DMS79 (cell line): ENCODE measurements around the gene PRM2.
"Not testable (repeated sequence)": the region's sequence is repeated elsewhere in the genome, so short reads cannot be mapped to it uniquely, and the experiment has no call there.

ENCODE experiments used
- DNase-seq: peaks from one replicate; lab custom pipeline; 2025; lab: John Stamatoyannopoulos, UW

Gene PRM2

DNA sequence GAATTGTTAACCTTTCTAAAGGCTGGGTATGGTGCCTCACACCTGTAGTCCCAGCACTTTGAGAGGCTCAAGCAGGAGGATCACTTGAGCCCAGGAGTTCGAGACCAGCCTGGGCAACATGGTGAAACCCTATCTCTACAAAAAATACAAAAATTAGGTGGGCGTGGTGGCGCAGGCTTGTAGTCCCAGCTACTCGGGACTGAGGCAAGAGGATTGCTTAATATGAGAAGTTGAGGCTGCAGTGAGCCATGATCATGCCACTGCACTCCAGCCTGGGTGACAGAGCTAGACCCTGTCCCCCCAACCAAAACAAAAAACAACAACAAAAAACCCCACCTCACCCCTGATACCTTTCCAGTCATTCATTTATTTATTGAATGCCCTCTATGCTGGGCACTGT, 13.4 kb upstream of the PRM2 start:
- DNase-seq, result not testable (repeated sequence)

DNA sequence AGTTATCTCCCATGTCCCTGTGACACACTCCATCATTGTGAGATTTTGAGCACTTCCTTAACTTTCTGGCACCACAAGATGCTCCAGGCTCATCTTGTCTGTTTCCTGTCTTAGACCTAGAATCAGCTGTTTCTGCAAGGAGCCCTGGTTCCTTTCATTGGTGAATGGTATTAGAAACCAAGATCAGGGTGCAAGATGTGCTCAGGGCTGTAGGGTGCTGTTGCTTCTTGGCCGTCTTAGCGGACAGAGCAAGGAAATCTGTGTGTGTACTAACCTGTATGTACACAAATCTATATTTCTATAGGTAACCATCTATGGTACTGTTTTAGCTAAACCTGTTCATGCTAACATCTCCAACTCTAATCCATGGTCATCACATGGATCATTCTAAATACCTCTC, 12.9 kb upstream of the PRM2 start:
- DNase-seq, result no peak

DNA sequence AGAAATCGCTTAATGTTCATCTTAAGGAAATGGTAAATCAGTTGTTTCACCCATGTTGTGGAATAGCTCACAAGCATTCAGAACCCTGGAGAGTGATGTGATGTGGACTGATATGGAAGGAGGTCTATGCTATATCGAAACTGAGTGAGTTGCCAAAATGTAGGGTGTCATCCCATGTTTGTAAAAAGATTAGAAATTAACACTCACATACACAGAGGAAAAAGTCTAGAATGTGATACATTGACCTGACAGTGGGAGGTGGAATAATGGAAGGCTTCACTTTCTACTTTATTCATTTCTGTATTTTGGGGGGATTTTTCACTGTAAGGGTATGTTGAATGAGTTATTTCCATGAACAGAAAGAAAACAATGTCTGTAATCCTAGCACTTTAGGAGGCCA, 9.6 kb upstream of the PRM2 start:
- no peak for DNase-seq

DNA sequence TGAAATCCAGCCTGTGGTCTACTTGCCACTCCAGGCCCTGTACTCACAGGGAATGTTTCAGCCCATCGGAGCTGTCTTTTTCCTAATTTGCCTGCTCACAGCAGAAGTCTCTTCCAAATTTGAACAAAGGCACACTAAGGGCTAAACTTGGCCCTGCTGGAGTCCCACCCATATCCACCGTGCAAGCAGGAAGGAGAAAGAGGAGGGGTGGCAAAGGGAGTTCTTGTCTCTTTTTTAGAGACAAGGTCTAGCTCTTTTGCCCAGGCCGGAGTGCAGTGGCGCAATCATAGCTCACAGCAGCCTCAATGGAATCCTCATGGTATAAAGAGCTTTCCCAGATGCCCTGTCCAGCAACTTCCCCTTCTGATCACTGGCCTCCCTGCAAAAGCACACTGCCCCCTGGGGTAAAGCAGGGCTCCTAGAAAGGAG, 7.6 kb upstream of the PRM2 start:
- no peak for DNase-seq

DNA sequence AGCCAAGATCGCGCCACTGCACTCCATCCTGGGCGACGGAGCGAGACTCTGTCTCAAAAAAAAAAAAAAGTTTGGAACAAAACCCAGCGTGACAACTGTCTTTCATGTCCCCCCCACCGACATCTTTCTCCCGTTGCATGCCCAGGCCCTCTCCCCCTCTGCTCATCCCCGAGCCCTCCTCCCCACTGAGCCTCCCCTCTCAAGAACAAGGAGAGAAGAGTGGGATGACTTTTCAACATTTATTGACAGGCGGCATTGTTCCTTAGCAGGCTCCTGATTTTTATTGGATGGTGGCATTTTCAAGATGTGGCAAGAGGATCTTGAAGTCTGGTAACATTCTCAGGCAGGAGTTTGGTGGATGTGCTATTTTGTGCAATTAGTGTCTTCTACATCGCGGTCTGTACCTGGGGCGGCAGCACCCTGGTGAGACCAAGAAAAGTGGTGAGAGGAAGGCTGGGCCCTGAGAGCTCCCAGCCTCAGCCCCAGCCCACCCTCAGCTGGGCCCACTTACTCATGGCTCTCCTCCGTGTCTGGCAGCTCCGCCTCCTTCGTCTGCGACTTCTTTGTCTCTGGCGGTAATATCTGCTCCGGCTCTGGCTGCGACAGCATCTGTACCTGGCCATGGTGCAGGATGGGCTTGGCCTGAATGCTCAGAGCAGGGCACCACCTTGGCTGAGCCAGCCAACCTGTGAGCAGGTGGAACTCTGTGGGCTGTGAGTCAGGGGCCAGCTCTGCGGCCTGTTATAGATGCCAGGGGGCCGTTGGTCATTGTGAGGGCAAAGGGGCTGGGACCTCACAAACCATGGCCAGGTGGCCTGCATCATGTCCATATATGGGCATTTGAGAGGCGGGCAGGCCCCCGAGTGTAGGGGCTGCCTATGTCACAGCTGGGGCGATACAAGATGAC, 4.6 kb upstream of the PRM2 start, which contains the start of gene PRM1:
Gene PRM1 (minus strand): TSS at position 715 of the 907 bp plus-strand sequence. CDS start 92 bp downstream, at position 623.
- DNase-seq, result no peak

DNA sequence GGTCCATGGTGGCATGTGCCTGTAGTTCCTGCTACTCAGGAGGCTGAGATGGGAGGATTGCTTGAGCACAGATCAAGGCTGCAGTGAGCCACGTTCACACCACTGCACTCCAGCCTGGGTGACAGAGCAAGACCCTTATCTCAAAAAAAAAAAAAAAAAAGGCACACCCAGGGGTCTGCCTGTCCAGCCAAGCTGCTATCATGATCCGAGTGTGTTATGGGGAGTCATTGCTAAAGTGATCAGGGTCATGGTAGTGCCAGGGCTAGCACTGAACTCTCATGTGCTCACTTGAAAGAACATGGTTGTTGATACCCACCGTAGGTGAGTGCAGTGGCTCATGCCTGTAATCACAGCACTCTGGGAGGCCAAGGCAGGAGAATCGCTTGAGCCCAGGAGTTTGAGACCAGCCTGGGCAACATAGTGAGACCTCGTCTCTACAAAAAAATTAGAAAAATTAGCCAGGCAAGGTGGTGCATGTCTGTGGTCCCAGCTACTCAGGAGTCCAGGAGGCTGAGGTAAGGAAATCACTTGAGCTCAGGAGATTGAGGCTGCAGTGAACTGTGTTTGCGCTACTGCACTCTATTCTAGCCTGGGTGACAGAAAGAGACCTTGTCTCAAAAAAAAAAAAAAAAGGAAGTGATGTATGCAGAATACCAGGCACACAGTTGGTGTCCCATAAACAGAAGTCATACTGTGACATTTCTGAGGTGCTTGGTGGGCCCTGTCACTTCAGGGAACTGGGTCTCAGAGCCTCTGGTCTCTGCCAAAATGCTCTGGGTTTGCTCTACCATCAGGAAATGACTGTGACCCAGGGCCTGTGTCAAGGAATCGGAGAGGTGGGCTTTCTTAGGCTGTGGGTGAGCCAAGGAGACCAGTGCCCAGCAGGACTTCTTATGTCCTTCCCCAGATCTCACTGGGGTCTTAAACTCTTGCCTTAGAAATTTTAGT, 2.7 kb upstream of the PRM2 start:
- DNase-seq, result no peak

DNA sequence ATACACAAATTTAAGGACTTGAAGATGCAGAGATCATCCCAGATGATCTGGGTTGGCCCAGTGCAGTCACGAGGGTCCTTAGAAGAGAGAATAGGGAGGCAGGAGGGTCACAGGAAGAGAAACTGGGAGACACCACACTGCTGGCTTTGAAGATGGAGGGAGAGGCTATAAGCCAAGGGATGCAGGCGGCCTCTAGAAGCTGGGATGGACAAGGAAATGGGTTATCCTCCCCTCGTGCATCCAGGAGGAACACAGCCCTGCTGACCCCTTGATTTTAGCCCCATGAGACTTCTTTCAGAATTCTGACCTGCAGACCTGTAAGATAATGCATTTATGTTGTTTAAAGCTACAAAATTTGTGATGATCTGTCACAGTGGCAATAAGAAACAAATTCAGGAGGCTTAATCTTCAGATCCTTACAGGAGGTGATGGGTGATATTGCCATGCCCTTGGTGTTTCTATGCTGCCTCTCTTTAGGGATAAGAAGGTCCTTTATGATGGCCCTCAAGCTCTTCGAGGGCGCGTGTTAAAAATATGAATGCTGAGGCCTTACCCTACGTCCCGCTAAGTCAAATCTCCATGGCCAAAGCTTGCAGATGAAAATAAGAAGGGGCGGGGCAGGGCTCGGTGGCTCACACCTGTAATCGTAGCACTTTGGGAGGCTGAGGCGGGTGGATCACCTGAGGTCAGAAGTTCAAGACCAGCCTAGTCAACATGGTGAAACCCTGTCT, 1.5 kb upstream of the PRM2 start:
- no peak for DNase-seq

DNA sequence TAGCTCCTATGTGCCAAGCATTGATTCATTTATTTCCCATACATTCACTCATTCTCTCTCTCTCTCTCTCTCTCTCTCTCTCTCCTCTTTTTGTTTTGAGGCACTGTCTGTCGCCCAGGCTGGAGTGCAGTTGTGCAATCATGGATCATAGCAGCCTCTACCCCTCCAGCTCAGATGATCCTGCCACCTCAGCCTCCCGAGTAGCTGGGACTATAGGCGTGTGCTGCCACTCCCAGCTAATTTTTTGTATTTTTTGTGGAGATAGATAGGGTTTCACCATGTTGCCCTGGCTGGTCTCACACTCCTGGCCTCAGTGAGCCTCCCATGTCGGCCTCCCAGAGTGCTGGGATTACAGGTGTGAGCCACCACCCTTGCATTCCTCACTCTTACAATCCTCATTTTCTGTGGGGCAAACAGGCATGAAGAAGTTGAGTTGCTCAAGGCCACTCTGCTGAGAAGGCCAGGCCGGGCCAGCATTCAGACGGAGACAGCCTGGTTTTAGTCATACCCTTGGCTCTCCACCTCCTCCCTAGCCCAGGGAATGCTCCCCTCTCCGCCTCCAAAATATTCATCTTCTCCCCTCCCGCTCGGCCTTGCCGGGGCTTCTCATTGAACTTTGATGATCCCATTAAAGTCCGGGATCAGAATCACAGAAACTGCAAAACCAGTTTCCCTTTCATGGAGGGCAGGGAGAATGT, 765 bp upstream of the PRM2 start:
- no peak for DNase-seq

DNA sequence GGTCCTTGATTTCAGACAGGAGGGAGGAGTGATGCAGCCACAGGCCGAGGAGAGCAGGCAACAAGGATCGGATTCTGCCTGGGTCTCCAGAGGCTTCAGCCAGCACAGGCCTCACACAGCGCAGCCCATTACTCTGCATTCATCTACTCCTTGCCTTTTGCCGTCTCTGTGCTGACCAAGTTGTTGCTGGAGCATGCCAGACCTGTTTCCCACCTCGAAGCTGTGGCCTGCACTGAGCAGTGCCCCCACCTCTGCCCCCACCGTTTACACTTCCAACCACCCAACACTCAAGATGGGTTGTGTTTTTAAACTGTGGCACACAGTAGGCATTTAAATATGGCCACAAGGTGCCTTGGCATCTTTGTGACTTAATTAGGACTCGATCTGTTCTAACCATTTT, 1.3 kb downstream of the PRM2 start:
- DNase-seq, result no peak

DNA sequence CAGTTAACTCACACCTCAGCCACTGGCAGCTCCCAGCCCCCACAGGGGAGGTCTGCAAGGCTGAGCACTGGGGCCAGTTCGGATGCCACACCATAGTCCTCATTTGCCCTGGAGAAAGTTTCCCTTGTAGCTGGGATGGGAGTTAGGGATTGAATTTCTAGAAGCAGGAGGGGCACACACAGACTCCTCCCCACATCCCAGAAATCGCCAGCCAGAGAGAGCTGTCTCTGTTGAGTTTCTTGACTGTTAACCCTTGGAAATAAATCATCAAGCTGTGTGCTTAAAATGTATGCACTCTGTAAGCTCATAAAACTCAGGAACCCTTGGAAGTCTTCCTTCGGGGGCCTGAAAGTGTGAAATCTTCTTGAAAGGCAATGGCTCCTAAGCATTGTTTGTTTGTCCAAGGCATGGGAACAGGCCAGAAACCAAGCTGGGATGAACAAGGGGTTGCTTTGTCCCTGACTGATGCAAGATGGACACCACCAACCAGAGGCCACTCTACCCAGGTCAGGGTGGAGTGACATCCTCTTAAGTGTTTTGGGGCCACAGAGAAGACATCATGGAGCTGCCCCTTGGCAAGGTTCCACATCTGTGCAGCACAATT, 2.5 kb downstream of the PRM2 start:
- DNase-seq, result peak; percentile 5

DNA sequence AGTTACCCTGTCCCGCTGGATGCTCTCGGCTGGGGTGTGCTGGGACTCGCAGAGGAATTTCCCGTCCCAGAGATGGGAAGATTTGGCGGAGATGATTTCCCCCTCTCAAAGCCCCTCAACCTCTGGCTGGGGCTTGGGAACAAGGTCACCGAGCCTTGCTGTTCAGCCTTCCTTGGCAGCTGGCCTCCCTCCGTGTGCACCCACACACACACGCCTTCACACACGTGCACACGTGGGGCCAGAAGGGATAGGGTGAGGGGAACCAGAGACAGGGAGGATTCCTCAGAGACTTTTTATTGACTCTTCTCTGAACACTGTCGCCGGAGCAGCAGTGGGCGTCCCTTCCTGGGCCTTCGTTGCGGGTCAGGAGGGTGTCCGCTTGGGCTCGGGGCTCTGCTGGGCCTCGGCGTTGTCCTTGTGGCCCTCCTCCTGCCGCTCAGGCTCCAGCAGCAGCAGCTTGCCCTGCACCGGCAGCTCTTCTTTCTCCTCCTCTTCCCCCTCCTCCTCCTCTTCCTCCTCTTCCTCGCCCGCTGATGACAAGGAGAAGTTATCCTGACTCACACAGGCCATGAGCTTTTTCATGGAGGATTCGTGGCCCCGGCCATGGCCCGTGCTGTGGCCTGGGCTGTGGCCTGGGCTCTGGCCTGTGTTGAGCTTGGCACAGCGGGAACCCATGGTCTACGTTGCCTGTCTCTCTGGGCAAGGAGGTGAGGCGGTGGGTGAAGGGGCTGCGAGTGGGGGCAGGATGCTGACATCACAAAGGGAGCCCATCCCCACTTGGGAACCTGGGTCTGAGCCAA, 3.2 kb downstream of the PRM2 start, which contains the start of gene PRM3:
Gene PRM3 (minus strand): TSS at position 709 of the 800 bp plus-strand sequence. CDS start 34 bp downstream, at position 675.
- no peak for DNase-seq

DNA sequence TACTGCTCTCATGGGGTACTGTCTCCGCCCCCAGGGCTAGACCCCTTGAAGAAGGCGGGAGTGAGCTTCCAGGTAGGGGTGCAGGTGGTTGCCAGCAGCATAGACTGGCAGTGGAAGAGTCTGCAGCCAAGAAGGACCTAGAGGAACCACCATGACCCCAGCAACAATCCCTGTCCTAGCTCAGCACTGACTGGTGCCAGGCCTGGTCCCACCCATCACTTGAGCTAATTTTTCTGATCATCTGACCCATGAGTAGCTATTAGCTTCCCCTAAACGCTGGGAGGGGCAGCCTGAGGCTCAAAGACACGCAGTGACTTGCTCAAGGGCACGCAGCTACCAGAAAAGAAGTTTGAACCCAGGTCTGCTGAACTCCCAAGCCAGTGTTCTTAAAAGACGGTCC, 3.8 kb downstream of the PRM2 start:
- DNase-seq, result no peak

DNA sequence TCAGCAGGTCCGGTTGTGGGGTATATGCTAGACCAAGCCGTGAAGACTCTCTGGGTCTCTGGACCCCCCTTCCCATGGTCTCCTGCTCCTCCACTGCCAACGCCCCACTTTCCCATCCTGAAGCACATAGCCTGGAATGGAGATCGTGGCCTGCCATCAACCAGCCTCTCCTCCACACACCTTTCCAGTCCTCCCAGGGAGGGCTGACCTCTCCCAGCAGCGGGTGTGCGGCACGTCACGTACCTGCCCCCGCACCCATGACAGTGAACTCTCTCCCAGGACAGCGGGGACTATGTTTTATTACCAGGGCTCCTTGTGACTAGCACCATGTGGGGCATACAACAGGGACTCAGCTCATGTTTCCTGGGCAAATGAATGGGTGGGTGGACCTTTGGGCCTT, 4.7 kb downstream of the PRM2 start:
- no peak for DNase-seq

DNA sequence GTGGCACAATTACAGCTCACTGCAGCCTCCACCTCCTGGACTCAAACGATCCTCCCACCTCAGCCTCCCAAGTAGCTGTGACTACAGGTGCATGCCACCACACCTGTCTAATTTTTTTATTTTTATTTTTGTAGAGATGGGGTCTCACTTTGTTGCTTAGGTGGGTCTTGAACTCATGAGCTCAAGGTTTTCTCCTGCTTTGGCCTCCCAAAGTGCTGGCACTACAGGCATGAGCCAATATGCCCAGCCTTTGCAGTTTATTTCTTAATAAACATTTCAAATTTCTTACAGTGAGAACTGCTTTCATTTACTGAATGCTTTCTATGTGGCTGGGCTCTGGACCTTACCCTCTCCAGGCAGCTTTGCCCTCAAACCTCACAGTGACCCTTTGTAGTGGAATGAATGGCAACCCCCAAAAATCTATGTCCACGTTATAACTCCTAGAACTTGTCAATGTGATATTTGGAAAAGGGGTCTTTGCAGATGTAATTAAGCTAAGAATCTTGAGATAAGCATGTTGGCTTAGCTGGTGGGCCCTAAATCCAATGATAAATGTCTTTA, 5.6 kb downstream of the PRM2 start:
- DNase-seq, result no peak

DNA sequence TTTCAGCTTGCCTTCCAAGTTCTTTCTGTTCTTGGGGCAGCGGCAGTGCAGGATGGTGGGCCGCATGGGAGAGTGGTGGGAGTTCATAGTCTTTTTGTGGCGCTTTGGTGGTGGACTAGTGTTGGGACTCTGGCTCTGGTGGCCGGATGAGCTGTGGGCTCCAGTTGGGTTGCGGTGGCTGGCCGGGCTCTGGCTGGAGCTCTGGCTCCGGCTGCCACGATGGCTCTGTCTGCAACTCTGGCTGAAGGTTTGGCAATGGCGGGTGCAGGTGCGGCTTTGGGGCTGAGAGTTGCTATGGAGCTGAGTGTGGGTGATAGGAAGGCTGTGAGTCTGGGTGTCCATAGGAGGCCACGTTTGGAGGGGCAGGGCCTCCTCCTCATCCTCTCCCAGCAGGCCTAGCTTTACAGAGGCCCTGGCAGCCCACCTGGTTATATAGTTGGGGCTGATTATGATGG, 7.3 kb downstream of the PRM2 start, which contains the start of gene TNP2:
Gene TNP2 (minus strand): TSS at position 405 of the 455 bp plus-strand sequence. CDS start 63 bp downstream, at position 342.
- DNase-seq, result no peak

DNA sequence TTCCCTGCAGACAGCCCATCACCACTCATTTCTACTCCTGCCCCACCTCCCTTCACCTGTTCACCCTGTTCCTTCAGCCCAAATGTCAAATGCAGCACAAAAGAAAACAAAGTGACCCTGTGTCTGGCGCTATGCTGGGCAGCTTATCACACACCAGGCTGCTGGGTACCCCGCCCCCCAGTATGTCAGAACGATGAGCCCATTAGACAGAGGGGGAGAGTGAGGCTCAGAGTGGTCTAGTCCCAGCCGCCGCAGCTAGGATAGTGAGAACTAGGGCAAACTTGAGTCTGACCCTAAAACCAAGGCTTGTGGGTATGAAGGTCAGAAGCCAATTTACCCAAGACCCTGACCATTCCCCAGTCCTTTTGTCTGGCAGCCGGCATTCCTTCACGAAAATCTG, 11.2 kb downstream of the PRM2 start:
- no peak for DNase-seq

DNA sequence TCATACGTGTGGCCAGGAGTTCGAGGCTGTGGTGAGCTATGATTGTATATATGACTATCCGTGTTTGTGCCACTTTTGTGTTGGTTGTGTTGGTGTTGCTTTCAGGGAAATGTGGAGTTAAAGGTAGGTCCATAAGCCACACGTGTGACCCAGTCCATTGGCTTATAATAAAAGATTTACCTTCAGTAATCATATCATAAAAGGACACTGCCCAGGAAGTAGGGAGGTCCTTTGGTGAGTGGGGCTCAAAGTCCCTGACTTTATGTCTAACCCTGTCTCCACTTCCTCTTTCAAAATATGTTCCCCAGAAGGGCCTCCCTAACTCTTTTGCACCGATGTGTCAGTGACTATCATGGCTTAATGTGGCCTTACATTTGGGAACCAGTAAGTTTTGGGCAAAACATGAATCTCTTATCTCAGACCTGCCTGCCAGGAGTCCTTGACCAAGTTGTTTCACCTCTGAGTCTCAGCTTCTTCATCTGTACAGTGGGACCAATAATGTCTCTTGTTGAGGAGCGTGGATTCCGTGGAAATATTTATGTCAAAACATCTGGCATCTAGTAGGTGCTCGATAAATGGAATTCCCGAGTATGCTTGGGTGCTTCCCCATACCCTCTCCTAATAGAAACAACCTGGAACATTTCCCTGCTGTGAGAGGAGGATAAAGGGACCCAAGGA, 12.0 kb downstream of the PRM2 start:
- no peak for DNase-seq

DNA sequence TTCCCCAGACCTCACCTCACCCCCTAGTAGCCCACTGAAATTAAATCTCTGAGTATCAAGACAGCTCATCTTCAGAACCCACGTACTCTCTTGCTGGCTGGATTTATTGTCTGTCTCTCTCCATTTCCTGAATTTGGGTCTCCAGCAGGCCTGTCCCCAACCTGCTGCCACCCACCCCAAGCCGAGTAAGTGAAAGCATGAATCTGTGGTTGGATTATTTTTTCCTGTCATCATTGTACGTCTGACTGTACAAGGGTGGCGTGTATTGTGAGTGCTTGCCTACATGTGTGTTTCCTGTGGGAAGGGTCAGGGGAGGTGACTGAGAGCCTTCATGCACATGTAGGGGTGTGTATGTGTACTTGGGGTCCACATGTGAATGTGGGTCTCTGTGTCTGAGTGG, 12.5 kb downstream of the PRM2 start:
- DNase-seq, result no peak

DNA sequence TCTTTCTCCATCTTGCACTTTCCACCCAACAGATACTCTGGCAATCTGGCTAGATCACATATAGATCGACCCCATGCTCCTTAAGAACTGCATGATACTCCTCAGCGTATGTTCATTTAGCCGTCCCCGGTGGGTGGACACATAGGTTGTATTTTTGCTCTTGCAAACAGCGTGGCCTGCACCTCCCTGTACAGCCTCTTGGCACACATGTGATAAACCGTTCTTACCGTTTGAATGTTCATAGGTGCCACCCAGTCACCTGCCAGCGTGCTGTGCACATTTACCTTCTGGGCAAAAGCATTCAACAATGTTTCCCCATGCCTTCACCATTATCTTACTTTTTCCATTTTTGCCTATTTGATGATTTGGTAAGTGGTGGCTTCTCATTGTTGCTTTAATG, 13.4 kb downstream of the PRM2 start:
- DNase-seq, result no peak
